Type B pancreatic cell (in vitro differentiated cells): ENCODE results near the gene CSTF2. TPM values are rescaled to one million over a fixed set of nuclear protein-coding genes. Genes with fewer than 3 reads are reported as not detected.
"Not testable (repeated sequence)": the region's sequence is repeated elsewhere in the genome, so short reads cannot be mapped to it uniquely, and the experiment has no call there.

Experiments
- DNase-seq: peaks from one replicate; pipeline ENCODE4 v3.0.0; 2021; ENCODE audit warnings: mixed read lengths; ENCODE audit not compliant: unreplicated experiment; ENCODE audit errors: extremely low spot score
- H3K27ac Mint-ChIP-seq: 2 replicates; pipeline ENCODE4 v1.8.0; 2021; ENCODE audit warnings: mild to moderate bottlenecking, mixed read lengths
- H3K27me3 Mint-ChIP-seq: 2 replicates; pipeline ENCODE4 v1.8.0; 2021; ENCODE audit warnings: mixed read lengths
- H3K36me3 Mint-ChIP-seq: 2 replicates; pipeline ENCODE4 v1.8.0; 2021; ENCODE audit warnings: mixed read lengths
- H3K4me1 Mint-ChIP-seq: one replicate; pipeline ENCODE4 v1.8.0; 2021; ENCODE audit warnings: mixed read lengths; ENCODE audit not compliant: unreplicated experiment
- H3K4me3 Mint-ChIP-seq: 2 replicates; pipeline ENCODE4 v1.8.0; 2021; ENCODE audit warnings: mild to moderate bottlenecking, mixed read lengths
- H3K9me3 Mint-ChIP-seq: 2 replicates; pipeline ENCODE4 v1.8.0; 2021; ENCODE audit warnings: mixed read lengths
- total RNA-seq: library from RNA; stranded (reverse); gene quantifications from 2 replicates; pipeline ENCODE4 v1.2.1, GENCODE V29; 2021; ENCODE audit warnings: low replicate concordance
- TF ChIP-seq, protein P1 (sequence below): fragments of 200-600 bp; sonication (generic); conservative IDR thresholded peaks from 2 replicates; pipeline ENCODE4 v1.5.0; 2021; ENCODE audit warnings: antibody characterized with exemption, mild to moderate bottlenecking

CSTF2 gene
- total RNA-seq, 1 donor from 2014 or later = 20.5 TPM

DNA sequence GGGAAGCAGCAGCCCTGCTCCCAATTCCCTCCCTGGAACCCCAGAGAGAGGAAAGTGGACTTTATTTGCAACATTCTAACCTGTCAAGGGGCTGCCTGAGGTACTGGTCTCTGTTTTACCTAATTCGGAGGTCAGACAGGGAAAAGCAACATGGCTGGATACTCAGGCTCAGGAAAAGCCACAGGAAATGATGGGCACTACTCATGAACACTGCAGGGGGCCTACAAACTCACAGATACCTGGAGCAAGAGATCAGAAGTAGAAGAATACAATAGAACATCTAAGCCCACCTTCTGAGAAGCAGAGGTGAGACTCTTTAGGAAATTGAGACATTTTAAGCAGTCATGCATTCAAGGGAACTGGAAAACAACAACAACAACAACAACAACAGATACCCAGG lies 15.4 kb upstream of the CSTF2 start:
- Mint-ChIP-seq H3K4me3 (no peak overlapping the region), H3K27ac (no peak overlapping the region), H3K4me1 (no peaks in the 10 kb centered on the region), H3K9me3 (peaks cover 5% of the 10 kb centered on the region), H3K27me3 (peaks cover 3% of the 10 kb centered on the region), H3K36me3 (no peaks in the 10 kb centered on the region)
- DNase-seq = no peak
- TF ChIP-seq, protein P1, sequence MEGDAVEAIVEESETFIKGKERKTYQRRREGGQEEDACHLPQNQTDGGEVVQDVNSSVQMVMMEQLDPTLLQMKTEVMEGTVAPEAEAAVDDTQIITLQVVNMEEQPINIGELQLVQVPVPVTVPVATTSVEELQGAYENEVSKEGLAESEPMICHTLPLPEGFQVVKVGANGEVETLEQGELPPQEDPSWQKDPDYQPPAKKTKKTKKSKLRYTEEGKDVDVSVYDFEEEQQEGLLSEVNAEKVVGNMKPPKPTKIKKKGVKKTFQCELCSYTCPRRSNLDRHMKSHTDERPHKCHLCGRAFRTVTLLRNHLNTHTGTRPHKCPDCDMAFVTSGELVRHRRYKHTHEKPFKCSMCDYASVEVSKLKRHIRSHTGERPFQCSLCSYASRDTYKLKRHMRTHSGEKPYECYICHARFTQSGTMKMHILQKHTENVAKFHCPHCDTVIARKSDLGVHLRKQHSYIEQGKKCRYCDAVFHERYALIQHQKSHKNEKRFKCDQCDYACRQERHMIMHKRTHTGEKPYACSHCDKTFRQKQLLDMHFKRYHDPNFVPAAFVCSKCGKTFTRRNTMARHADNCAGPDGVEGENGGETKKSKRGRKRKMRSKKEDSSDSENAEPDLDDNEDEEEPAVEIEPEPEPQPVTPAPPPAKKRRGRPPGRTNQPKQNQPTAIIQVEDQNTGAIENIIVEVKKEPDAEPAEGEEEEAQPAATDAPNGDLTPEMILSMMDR = no peak

DNA sequence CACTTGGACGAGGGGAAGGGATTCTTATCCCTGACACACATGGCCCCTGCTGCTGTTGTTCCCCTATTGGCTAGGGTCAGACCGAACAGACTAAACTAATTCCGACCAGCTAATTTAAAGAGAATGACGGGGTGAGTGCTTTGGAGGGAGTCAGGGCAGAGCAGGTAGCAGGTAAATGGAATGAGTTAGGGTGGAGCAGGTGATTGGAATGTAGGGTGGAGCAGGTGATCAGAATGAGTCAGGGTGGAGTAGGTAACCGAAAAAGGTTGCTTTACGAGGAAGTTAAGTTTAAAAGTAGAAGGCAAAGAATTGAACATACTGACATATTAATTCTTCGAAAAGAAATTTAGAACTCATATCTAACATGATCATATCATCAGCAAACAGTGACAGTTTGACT lies 11.9 kb upstream of the CSTF2 start:
- DNase-seq, H3K27me3 Mint-ChIP-seq, H3K4me3 Mint-ChIP-seq, H3K9me3 Mint-ChIP-seq, H3K36me3 Mint-ChIP-seq, H3K4me1 Mint-ChIP-seq: not testable (repeated sequence)
- peak overlapping the region; percentile 85 for H3K27ac Mint-ChIP-seq

DNA sequence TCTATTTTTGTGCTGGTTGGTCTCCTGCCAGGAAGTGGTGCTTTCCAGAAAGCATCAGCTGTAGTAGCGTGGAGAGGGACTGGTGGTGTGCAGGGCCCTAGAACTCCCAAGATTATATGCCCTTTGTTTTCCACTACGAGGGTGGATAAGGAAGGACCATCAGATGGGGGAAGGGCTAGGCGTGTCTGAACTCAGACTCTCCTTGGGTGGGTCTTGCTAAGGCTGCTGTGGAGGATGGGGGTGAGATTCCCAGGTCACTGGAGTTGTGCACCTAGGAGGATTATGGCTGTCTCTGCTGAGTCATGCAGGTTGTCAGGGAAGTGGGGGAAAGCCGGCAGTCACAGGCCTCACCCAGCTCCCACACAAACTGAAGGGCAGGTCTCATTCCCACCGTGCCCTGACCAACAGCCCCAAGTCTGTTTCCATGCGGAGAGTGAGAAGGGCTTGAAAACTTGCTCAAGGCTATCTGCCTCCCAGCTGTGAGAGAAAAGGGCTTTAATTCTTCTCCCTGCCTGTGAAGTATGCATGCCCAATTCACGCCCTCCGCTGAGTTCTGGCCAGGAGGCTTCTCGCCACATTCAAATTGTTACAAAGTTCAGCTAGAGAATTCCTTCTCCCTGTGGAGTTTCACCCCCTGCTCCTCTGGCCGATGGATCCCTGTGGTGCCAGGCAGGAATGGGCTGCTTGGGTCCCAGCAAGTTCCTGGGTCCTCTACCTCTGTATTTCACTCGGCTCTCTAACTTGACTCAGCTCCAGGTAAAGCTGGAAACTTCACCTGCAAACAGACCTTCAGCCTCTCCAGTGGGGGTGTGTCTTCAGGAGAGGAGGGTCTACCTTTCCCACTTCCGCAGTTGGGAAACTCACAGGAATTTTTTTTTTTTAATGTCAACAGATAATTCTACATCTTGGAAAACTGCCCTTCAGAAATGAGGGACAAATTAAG lies 7.7 kb upstream of the CSTF2 start:
- Mint-ChIP-seq H3K36me3 (no peaks in the 10 kb centered on the region), H3K27ac (no peak overlapping the region), H3K9me3 (no peaks in the 10 kb centered on the region), H3K27me3 (peaks cover 18% of the 10 kb centered on the region), H3K4me1 (no peaks in the 10 kb centered on the region), H3K4me3 (no peak overlapping the region)
- TF ChIP-seq, protein P1 = no peak
- no peak for DNase-seq

DNA sequence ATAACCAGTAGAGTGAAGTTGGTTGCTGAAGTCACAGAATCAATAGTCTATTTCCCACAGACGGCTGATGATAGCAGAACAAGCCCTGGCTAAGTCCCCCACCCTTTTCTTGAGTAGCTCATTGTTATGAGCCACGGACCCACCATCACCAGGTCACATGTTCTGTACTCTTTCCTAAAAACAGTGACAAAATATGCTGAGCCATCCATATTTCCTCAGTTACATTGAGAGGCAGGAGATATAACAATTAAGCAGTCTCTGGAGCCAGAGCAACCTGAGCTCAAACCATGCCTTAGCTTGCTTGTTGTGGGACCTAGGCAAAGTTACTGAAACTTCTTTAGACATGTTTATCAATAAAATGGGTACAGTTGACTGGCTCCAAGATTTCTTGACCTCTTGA lies 2.9 kb upstream of the CSTF2 start:
- H3K4me3 Mint-ChIP-seq = no peak overlapping the region
- H3K36me3 Mint-ChIP-seq = no peaks in the 10 kb centered on the region
- TF ChIP-seq, protein P1 = no peak
- H3K27ac Mint-ChIP-seq = no peak overlapping the region
- DNase-seq = no peak
- H3K9me3 Mint-ChIP-seq = peaks cover 5% of the 10 kb centered on the region
- H3K27me3 Mint-ChIP-seq = peaks cover 18% of the 10 kb centered on the region
- H3K4me1 Mint-ChIP-seq = peaks cover 5% of the 10 kb centered on the region

DNA sequence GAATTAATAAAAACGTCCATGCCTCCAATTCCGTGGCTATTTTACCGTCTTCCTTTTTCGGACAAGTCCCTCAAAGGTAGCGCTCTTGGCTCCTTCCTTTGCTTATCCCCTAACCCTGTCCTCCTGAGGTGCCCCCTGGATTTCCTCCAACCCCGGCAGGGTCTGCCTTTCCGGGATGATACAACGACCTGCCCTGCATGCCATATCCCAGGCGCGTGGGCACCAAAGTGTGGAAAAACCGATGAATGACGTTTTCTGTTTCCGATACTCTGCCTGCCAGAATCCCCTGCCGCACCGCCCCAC lies 706 bp upstream of the CSTF2 start:
- peaks cover 5% of the 10 kb centered on the region for H3K4me1 Mint-ChIP-seq
- peaks cover 5% of the 10 kb centered on the region for H3K9me3 Mint-ChIP-seq

DNA sequence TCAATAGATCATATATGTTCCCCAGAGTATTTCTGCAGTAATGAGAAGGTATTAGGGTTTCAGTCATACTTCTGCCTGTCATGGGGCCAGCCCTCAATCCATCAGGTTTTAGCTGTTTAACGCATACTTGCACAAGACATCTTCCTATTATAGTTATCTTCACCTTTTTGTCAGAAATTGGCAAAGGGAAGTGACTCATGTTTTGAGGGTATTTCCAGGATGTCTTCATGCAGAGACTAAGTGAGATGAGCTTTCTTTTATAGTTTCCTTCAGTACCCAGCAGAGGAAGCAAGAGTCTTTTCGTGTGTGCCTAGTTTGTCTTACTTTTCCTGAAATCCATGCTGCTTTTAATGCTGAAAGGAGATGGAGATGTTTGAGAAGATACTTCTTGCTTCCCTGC lies 9.5 kb downstream of the CSTF2 start:
- TF ChIP-seq, protein P1 = no peak
- Mint-ChIP-seq H3K4me1 (no peaks in the 10 kb centered on the region), H3K9me3 (no peaks in the 10 kb centered on the region), H3K27ac (no peak overlapping the region), H3K4me3 (no peak overlapping the region), H3K27me3 (no peaks in the 10 kb centered on the region), H3K36me3 (peaks cover 11% of the 10 kb centered on the region)
- DNase-seq = no peak

More for the DNA sequence above, 706 bp upstream of the CSTF2 start:
- H3K27me3 Mint-ChIP-seq = peaks cover 14% of the 10 kb centered on the region
- TF ChIP-seq, protein P1 = no peak
- no peak for DNase-seq
- H3K36me3 Mint-ChIP-seq = no peaks in the 10 kb centered on the region
- H3K27ac Mint-ChIP-seq = peak overlapping the region; percentile 86
- peak overlapping the region; percentile 88 for H3K4me3 Mint-ChIP-seq
